ENCODE results near the gene SVIL.
"Not testable (repeated sequence)": the region's sequence is repeated elsewhere in the genome, so short reads cannot be mapped to it uniquely, and the experiment has no call there.

Gene SVIL

DNA sequence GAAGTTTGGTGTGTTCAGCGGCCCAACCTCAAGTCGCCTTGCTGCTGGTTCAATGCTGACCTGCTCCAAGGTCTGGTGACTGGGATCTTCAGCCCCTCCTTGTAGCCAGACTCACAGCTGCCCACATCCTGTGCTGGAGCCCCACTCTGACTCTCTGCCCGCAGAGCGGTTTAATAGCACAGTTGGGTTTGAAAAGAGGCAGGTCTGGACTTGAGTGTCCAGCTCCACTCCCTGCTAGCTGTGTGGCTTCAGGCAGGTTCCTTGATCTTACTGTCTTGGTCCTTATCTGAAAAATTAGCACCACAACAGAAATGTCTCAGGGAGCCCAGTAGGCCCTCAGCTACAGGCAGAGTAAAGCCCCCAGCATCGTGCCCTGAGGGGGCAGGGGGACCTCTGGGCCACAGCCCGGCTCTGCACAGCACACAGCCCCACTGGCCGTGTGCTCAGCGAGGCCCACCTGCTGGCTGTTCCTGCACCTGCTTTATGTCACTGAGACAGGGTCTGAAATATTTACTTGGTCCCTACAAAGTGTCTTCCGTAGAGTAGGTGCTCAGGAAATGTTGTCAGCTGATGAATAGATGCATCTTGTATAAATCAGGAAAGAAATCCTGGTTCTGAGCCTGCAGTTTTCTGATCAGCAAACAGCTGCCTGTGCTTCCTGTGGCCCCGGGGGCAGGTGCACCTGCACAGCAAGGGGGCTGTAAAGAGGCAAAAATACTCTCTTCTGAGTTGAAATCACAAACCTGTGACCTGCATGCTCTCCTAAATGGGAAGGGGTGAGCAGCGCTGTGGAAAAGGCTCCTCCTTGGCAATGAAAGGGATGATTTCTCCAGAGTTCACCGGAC, 155.5 kb downstream of the SVIL start:
- DNase-seq: peak; percentile 86

DNA sequence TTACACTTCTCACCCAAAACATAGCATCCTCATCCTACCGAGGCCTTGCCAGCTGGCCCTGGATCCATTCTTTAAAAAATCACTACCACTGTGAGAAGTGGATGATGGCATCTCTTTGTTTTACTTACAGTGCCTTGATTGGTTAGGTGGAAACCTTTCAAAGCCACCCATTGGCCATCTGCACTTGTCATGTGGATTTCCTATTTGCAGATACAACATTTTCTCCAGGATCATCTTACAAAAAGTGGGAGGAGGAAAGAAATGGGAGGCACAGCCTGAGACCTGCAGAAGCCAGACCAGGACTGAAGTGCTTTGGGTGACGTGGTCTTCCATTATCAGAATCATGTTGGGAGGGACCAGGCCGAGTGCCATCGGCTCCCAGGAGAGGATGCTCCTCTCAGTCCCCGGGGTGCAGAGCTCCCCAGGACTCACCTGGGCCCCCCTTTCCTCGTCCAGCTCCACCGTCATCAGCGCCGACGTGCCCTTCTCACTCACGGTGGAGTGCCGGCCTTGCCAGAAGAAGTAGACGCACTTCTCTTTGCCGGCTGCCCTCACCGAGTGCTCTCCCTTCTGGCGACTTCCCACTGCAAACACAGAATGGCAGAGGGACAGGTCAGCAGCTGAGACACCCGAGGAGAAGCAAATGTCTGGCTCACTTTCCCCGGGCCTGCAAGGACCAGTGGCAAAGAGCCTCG, 161.2 kb downstream of the SVIL start:
- no peak for DNase-seq

DNA sequence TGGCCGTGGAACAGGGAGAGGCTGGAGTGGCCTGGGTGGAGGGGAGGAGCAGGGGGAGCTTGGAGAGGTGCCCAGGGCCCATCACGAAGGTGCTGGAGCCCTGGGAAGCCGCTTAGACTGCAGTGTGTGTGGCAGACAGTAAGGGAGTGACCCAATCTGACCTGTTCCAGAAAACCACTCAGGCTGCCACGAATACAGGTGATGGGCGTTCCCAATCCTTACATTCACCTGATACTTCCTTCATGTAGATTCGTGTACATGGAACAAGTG, 161.7 kb downstream of the SVIL start:
- no peak for DNase-seq

DNA sequence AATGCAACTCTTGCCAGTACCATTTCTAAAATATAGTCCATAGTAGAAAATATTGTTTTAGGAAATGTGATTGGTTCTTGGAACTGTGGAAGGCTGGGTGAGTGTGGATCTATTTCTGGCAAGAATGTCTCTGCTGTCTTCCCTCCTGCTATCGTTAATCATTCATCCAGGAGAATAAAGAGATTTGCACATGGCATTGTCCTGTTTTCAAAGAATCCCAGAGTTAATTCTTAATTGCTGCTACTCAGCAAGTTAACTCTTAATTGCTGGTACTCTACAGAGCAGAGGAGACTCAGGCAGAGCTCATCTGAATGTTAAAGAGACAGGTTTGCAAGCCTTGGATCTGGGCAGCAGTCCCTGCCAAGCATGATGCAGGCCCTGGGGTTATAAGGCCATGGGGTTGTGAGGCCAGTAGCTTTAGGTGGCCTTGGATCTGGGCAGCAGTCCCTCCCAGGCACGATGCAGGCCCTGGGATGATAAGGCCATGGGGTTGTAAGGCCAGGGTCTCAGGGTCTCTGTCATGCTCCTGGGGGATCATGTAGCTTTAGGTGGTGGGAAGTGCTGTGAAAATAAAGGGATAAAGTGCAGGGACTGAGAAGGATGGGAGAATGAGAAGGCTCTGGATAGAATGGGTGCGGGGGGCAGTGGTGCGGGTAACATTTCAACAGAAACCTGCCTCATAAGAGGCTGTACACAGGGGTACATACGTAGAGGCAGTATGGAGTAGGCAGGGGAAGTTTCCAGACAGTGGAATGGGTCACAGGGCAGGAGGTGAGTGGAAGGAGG, 162.3 kb downstream of the SVIL start:
- peak; percentile 22 for DNase-seq

DNA sequence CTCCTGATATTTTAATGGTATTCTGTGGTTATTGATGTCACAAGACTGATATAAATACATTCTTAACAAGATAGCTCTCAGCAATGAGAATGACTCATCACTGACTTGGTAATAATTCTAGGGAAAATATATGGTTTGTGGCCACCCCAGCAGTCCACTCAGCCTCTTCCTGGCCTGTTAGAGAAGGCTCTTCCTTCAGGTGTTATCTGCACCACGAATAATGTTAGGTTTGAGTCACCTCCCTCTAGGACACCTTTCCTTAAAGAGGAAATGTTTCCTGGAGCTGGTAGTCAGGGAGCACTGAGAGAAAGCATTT, 163.3 kb downstream of the SVIL start:
- DNase-seq: peak; percentile 48

DNA sequence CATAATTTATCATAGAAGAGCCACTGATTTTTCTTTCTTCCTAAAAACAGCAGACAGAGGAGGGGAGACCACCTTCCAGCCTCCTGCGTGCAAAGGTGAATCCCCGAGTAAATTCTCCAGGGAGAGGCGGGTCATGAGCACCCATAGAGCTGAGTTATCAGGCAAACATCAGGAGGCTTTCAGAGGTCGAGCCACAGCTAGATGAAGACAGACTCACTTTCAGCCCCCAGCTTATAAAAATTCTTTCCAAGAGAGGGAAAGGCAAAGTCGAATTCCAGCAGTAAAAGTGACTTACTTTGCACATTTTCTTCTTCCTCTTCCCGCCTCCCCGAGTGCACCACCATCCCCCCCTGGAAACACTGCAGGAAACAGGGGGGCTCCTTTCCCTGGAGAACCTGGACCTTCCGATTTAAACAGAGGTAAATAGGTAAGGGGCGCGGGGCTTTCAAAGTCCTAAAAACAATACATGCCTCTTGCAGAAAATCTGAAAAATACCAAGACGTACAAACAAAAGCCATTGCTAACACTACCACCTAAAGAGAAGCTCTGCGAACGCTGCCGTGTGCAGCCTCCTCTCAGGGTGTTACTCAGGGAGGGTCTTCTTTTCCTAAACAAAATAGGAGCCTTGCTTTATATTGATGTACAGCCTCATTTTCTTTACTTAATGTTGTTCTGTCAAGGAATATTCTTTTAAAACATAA, 163.8 kb downstream of the SVIL start:
- peak; percentile 43 for DNase-seq

DNA sequence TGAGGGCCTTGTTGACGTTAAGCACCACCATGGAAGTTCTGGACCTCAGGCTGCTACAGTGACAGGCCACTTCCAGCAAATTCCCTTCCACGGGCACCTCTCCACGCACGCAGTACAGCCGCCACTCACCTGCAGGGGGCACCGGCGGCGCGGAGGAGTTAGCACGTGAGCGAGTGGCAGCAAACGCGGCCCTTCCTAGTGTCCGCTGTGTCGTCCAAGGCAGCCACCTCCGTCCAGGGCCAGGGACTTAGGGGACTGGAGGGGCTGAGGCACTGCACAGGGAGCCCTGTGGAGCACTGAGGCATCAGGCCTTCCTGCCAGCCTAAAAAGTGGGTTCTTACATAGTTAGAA, 164.4 kb downstream of the SVIL start:
- DNase-seq: peak; percentile 82

DNA sequence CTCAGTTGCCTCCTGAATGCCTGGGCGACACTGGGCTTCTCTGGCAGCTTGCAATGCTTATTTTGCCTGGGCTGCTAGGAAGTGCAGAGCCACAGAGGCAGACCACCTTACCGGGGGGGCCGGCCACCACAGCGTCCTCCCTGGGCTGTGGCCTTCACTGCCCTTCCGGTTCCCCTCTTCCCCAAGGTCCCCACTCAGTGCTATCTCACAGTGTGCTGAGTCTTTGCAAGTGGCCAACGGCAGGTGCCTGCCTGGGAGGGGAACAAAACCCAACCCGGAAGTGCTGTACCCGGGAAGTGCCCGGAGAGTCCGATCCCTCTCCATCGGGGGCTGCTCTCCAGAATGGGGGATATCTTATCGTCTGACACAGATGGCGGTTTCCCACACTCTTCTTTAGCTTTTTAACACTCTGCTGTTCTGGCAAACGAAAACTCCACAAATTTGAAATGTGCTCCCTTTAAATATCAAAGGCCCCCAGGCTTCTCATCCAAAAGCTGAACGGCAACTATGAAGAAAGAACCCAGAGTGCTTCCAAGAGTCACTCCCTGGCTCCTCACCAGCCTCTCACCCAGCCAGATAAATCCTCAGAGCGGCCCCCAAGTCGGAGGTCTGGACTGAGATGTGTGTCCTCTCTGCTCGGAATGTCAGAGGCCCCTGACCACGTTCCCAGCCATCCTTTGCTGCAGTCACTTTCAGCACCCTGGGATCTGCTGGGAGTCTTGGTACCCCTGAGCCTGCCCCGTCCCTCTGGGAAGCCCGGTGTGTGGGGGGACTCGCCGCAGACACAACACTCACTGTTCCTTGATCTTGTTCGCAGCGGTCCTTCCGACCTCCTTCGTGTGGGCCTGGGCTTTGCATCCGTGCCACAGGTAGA, 165.1 kb downstream of the SVIL start:
- peak; percentile 22 for DNase-seq

DNA sequence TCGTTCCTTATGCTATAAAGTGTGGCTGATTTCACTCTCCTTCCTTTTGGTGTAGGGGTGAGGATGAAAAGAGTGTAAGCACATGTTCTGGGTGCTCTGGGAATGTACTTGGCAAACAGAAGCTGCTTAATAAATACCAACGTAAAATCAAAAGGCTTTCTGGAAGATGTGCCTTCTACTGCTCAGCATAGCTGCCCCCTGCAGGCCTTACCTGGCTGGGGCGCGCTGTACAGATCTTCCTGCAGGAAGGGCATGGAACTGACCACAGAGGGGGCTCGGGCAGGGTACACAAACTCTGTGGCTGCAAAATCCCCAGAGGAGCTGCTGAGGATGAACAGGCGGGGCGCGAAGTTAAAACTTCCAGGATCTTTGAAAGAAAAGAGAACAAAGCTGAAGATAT, 169.4 kb downstream of the SVIL start:
- no peak for DNase-seq

DNA sequence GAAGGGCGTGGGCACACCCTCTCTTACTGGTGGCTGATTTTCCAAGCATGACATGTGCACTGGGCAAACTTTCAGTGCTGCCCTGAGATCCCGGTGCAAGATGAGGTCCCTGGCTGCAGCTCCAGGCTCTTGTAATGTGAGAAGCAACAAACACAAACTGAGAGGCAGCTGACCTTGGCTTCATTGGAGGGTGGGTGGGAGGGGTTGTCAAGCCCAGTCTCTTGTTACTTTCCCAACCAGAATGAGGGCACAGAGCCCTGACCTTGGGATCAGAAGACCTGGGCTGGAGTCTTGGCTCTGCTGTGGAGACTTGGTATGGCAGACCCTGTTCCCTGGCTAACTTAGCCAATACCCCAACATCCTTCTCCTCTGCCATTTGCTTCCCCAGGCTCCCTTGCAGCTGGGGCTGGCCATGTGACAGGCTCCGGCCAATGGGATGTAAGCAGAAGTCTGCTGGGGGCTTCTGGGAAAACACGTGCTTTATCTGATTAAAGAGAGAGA, 170.1 kb downstream of the SVIL start:
- DNase-seq: not testable (repeated sequence)

DNA sequence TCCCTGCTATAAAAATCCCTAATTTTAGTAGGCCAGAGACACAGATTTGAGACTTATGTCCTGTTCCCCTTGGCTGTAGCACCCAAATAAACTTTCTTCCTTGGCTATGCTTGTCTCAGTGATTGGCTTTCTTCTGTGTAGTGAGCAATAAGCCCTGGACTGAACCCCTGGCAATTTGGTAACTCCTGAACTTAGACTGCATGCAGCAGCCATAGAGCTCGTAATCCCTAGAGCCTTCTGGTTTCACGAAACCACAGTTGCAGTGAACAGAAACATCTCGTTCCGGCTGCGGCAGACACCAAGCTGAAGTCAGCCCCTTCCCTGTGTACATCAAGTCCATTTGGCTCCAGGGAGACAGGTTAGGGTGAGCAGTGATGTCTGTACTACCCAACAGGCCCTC, 173.7 kb downstream of the SVIL start:
- DNase-seq: no peak

DNA sequence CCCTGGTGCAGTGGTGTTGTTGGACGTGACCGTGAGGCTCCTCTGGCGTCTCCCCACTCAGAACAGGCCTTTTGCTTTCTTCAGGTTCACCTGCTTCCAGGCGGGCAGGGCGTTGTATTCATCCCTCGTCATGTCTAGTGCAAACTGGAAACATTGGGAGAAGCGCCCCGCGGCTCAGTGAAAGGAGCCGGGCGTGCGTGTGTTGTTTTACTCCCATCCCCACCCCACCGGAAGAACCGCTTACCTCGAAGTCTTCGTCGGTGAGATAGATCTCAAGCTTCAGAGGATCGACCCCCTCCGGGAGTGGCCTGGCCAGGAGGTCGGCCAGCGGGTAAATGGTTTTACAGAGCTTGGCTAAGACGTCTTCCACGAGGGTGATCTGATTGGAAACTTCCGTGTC, 176.6 kb downstream of the SVIL start:
- DNase-seq: not testable (repeated sequence)

DNA sequence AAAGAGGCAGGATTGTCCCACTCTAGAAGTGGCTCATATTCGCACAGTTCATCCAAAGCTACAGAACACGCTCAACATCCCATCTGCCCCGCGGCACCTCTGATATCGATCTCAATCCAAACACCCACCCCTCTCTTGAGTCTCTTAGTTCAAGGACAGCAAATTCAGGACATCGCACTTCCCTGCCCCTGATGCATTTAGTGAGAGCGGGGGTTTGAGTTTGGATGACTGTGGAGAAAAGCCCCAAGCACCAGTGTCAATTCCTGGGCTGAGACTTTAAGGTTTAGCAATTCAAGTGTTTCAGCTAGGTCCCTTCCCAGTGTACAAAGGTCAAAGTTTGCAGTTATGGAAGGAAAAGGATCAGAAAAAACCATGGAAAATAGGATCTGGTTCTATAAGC, 179.7 kb downstream of the SVIL start:
- DNase-seq: no peak

DNA sequence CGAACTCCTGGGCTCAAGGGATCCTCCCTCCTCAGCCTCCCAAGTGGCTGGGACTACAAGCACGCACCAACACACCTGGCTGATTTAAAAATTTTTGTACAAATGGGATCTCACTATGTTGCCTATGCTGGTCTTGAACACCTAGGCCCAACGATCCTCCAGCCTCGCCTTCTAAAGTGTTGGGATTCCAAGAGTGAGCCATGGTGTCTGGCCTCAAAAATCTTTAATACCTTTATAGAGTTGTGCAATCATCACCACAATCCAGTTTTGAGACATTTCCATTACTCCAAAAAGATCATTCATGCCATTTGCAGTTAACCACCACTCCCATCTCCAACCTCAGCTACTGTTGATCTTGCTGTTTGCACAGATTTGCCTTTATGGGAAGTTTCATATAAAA, 180.5 kb downstream of the SVIL start:
- DNase-seq: no peak

DNA sequence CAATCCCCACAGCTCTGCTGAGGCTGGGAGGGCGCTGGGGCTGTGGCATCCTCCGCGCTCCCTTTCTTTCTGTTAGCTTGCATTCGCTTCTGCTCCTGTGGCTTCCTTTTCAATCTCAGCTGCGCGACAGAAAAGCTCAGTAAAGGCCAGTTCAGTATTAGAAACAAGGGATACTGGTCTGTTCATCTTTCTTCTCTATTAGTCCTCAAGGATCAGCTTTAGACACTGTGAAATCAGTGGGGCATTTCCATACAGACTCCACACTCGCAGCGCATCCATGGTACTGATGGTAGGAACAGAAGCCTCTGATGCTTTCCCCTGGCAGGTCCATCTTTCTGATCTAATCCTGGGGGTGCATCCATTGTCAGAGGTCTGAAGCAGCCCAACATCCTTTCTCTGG, 182.2 kb downstream of the SVIL start:
- DNase-seq: no peak

DNA sequence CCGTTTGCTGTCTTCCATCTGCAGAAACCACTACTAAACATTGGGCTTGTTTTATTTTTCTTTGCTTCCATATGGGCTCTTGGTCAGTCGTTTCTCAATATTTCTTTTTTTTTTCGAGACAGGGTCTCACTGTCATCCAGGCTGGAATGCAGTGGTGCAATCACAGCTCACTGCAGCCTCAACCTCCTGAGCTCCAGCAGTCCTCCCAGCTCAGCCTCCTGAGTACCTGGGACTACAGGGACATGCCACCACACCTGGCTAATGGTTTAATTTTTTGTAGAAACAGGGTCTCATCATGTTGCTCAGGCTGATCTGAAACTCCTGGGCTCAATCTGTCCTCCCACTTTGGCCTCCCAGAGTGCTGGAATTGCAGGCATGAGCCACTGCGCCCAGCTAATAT, 182.8 kb downstream of the SVIL start:
- DNase-seq: no peak

DNA sequence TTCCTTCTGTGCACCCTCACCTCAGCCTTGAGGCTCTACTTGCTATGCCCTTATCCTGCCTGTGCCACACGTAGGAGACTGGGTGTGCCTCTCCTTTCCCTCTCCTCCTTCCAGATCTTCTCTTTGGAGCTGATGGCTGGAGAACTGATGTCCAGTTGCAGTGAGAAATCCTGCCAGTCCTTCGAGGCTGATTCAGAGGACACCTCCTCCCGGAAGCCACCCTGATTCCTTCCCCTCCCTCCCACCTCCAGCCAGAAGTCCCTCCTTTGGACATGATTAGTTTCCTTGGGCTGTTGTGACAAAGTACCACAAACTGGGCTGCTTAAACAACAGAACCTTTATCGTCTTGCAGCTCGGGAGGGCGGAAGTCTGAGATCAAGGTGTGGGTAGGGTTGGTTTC, 184.4 kb downstream of the SVIL start:
- no peak for DNase-seq

DNA sequence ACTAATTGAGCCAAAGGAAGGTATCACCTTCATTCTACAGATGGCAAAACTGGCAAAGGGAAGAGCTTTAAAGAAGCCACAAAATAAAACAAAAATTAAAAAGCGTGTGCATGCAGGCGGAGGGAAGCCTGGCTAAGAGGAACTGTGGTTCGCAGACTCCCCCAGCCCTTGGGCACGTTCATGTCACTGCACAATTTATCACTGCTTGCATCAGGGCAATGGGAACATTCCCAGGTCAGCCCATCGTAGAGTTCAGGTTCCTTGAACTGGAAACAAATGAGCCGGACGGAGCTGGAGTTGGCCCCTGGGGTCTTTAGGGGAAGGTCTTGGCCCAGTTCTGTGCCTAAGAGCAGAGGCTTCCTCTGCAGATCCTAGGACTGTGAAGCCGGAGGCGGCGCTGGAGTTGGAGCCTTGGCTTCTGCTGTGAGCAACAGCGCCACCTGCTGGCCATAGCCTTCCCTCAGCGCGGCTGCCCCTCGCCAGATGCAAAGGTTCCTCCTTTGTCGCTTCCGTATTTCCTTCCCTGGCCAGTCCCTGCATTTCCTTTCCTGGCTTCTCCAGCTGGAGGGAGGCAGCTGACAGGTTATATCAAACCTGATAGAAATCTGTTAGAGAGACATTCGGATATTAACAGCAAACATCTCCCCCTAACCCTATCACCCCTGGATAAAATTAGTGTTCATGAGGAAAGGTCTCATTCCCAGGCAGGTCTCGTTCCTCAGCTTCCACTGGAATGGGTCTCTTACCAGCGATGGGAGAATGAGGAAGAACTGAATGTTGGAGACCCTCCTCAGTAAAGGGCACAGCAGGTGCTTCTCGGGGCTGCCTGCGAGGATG, 185.8 kb downstream of the SVIL start:
- DNase-seq: peak; percentile 90

DNA sequence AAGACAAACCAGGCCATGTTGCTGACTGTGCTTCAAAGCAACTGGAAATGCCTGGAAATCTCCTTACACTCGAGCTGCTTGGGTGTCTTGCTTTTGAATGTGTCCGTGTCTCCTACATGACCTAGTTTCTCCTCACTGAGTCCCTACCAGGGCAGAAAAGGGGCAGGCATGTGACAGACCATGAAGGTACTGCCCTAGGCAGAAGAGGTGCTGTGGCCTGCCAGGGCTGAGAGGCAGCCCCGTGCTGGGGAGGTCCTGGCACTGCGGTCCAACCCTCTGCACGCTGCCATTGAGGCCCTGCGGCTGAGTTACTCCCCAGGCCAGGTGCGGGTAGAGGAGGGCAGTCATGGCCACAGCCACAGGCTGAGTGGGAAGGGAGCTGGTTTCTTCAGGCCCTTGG, 186.6 kb downstream of the SVIL start:
- DNase-seq: no peak

DNA sequence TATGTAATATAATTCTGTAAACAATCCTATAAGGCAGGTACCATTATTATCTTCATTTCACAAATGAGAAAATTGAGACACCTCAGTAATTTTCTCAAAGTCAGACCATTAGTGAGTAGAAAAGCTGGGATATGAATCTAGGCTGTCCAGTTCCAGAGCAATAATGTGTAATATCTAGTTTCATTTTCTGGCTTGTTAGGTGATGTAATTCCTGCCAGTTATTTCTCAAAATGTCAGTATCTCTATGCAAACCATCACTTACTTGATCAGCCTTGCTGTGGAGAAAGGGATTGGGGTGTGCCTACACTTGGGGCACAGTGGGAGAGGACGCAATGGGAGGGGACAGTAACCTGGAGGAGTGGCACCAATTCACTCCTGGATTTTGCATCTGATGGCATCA, 188.4 kb downstream of the SVIL start:
- no peak for DNase-seq

DNA sequence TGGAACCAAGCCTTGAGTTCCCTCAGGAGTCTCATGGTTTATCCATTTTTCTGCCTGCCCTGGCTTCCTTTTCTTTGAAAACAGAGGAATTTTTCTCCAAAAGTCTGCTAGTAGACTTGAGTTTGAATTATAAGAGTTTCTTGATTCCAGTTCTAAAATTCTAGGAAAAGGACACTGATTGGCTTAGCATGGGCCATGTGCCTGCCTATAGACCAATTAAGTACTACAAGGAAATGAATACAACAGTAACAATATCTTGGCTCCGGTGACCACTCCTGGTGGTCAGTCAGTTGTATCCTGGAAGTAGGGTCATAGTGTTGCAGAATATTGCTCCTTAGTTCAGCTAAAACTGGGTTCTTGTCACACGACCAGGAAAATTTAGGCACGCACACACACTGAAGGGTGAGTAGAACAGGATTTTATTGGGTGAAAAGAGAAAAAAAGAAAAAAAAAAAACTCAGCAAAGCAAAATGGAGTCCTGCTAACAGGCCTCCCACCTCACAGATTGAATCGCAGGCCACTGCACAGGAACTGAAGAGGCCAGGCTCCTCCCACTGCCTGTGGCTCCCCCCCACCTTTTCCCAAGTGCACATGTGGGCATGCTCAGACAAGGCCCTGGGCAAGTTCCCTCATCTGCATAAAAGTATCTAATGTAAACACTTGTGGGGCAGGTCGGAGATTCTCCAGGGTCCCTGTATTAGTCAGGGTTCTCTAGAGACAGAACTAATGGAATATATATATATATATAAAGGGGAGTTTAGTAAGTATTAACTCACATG, 190.8 kb downstream of the SVIL start:
- no peak for DNase-seq

Measured in islet precursor cell (in vitro differentiated cells).